HEK293 (cell line): Measurements from ENCODE around the gene YWHAQ.

Source experiments
- CTCF ChIP-seq: fragments of 450-650 bp; formaldehyde crosslinking; IDR thresholded peaks from 2 replicates; pipeline ENCODE4 v1.5.1; 2016; ENCODE audit warnings: missing biosample characterization, missing genetic modification characterization
- KLF7 ChIP-seq: fragments of 450-650 bp; formaldehyde crosslinking; IDR thresholded peaks from 2 replicates; pipeline ENCODE4 v1.5.1; 2016; ENCODE audit warnings: missing biosample characterization, missing genetic modification characterization, borderline replicate concordance
- KLF9 ChIP-seq: fragments of 450-650 bp; formaldehyde crosslinking; IDR thresholded peaks from 2 replicates; pipeline ENCODE4 v1.5.1; 2016; ENCODE audit warnings: missing biosample characterization, missing genetic modification characterization, low read depth
- MYNN ChIP-seq: fragments of 450-650 bp; formaldehyde crosslinking; IDR thresholded peaks from 2 replicates; pipeline ENCODE4 v1.5.1; 2016; ENCODE audit warnings: missing biosample characterization, missing genetic modification characterization, borderline replicate concordance
- REPIN1 ChIP-seq: fragments of 450-650 bp; formaldehyde crosslinking; IDR thresholded peaks from 2 replicates; pipeline ENCODE4 v1.5.1; 2017; ENCODE audit warnings: missing biosample characterization, missing genetic modification characterization, low read depth
- SP2 ChIP-seq: fragments of 450-650 bp; formaldehyde crosslinking; IDR thresholded peaks from 2 replicates; pipeline ENCODE4 v1.5.1; 2016; ENCODE audit warnings: missing biosample characterization, missing genetic modification characterization
- ZEB2 ChIP-seq: fragments of 450-650 bp; formaldehyde crosslinking; IDR thresholded peaks from 2 replicates; pipeline ENCODE4 v1.5.1; 2016; ENCODE audit warnings: missing biosample characterization, missing genetic modification characterization
- ZNF133 ChIP-seq: fragments of 450-650 bp; formaldehyde crosslinking; IDR thresholded peaks from 2 replicates; pipeline ENCODE4 v1.5.1; 2016; ENCODE audit warnings: missing biosample characterization, missing genetic modification characterization
- ZNF140 ChIP-seq: fragments of 450-650 bp; formaldehyde crosslinking; IDR thresholded peaks from 2 replicates; pipeline ENCODE4 v1.5.1; 2016; ENCODE audit warnings: missing biosample characterization, missing genetic modification characterization
- ZNF274 ChIP-seq, 2 experiments: fragments of 200-500 bp in 1 of 2; fragments of 450-650 bp in 1 of 2; sonication (Bioruptor generic) in 1 of 2; formaldehyde crosslinking in 1 of 2; IDR thresholded peaks; 2 replicates each; pipeline versions ENCODE4 v1.5.1 to v1.6.1; 2014 to 2016; ENCODE audit warnings: borderline replicate concordance in 1 of 2, inconsistent platforms in 1 of 2, low read length in 1 of 2, missing biosample characterization in 1 of 2, missing genetic modification characterization in 1 of 2
- ZNF664 ChIP-seq: fragments of 450-650 bp; formaldehyde crosslinking; IDR thresholded peaks from 2 replicates; pipeline ENCODE4 v1.5.1; 2016; ENCODE audit warnings: missing biosample characterization, missing genetic modification characterization
- TF ChIP-seq, protein P1 (sequence below): fragments of 450-650 bp; formaldehyde crosslinking; IDR thresholded peaks from 2 replicates; pipeline ENCODE4 v1.5.1; 2016; ENCODE audit warnings: missing biosample characterization, missing genetic modification characterization
- TF ChIP-seq, protein P2 (sequence below): fragments of 450-650 bp; formaldehyde crosslinking; IDR thresholded peaks from 2 replicates; pipeline ENCODE4 v1.5.1; 2016; ENCODE audit warnings: missing biosample characterization, missing genetic modification characterization
- TF ChIP-seq, protein P3 (sequence below): fragments of 450-650 bp; formaldehyde crosslinking; conservative IDR thresholded peaks from 2 replicates; pipeline ENCODE4 v1.5.1; 2016; ENCODE audit warnings: low read depth, missing biosample characterization, missing genetic modification characterization

DNA sequence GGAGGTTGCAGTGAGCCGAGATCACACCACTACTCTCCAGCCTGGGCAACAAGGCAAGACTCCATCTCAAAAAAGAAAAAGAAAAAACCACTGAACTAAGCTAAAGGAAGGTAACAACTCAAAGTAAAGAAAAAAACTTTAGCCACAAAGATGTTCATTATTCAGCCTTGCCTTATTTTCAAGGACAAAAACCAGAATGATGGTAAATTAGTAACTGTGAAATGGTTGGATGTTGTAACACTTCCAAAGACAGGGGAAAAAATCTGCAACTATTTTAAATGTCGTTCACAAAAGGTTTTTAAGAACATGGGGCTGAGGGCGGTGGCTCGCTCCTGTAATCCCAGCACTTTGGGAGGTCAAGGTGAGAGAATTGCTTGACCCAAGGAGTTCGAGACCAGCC lies 85.3 kb downstream of the YWHAQ start:
- TF ChIP-seq SP2 (tag by site-specific recombination) (no peak), CTCF (tag by site-specific recombination) (no peak), REPIN1 (tag by site-specific recombination) (no peak), ZNF140 (tag by site-specific recombination) (no peak), ZEB2 (tag by site-specific recombination) (no peak), KLF9 (tag by site-specific recombination) (no peak), ZNF133 (tag by site-specific recombination) (no peak), ZNF274 (IDR thresholded peaks at IDR 0.05; ENCODE audit: low read length) (no peak), ZNF274 (tag by site-specific recombination; IDR thresholded peaks at IDR 0.05; ENCODE audit: borderline replicate concordance) (no peak), KLF7 (no peak), ZNF664 (tag by site-specific recombination) (no peak), MYNN (no peak)
- TF ChIP-seq, protein P1, sequence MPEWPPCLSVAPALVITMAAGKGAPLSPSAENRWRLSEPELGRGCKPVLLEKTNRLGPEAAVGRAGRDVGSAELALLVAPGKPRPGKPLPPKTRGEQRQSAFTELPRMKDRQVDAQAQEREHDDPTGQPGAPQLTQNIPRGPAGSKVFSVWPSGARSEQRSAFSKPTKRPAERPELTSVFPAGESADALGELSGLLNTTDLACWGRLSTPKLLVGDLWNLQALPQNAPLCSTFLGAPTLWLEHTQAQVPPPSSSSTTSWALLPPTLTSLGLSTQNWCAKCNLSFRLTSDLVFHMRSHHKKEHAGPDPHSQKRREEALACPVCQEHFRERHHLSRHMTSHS = no peak
- TF ChIP-seq, protein P2, sequence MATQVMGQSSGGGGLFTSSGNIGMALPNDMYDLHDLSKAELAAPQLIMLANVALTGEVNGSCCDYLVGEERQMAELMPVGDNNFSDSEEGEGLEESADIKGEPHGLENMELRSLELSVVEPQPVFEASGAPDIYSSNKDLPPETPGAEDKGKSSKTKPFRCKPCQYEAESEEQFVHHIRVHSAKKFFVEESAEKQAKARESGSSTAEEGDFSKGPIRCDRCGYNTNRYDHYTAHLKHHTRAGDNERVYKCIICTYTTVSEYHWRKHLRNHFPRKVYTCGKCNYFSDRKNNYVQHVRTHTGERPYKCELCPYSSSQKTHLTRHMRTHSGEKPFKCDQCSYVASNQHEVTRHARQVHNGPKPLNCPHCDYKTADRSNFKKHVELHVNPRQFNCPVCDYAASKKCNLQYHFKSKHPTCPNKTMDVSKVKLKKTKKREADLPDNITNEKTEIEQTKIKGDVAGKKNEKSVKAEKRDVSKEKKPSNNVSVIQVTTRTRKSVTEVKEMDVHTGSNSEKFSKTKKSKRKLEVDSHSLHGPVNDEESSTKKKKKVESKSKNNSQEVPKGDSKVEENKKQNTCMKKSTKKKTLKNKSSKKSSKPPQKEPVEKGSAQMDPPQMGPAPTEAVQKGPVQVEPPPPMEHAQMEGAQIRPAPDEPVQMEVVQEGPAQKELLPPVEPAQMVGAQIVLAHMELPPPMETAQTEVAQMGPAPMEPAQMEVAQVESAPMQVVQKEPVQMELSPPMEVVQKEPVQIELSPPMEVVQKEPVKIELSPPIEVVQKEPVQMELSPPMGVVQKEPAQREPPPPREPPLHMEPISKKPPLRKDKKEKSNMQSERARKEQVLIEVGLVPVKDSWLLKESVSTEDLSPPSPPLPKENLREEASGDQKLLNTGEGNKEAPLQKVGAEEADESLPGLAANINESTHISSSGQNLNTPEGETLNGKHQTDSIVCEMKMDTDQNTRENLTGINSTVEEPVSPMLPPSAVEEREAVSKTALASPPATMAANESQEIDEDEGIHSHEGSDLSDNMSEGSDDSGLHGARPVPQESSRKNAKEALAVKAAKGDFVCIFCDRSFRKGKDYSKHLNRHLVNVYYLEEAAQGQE (tag by site-specific recombination) = no peak
- TF ChIP-seq, protein P3, sequence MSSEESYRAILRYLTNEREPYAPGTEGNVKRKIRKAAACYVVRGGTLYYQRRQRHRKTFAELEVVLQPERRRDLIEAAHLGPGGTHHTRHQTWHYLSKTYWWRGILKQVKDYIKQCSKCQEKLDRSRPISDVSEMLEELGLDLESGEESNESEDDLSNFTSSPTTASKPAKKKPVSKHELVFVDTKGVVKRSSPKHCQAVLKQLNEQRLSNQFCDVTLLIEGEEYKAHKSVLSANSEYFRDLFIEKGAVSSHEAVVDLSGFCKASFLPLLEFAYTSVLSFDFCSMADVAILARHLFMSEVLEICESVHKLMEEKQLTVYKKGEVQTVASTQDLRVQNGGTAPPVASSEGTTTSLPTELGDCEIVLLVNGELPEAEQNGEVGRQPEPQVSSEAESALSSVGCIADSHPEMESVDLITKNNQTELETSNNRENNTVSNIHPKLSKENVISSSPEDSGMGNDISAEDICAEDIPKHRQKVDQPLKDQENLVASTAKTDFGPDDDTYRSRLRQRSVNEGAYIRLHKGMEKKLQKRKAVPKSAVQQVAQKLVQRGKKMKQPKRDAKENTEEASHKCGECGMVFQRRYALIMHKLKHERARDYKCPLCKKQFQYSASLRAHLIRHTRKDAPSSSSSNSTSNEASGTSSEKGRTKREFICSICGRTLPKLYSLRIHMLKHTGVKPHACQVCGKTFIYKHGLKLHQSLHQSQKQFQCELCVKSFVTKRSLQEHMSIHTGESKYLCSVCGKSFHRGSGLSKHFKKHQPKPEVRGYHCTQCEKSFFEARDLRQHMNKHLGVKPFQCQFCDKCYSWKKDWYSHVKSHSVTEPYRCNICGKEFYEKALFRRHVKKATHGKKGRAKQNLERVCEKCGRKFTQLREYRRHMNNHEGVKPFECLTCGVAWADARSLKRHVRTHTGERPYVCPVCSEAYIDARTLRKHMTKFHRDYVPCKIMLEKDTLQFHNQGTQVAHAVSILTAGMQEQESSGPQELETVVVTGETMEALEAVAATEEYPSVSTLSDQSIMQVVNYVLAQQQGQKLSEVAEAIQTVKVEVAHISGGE (tag by site-specific recombination) = no peak
